H1 (cell line): ENCODE data around the gene TEX101. TPM values are rescaled to one million over a fixed set of nuclear protein-coding genes. Genes with fewer than 3 reads are reported as not detected.

Experiments
- CTCF ChIA-PET: fragments of 300-600 bp; sonication (Branson Sonifier 250); formaldehyde crosslinking; loops from one replicate; lab custom pipeline; 2021; ENCODE audit not compliant: partially characterized antibody; lab: Charles Lee
- POLR2A ChIA-PET: fragments of 300-600 bp; sonication (Branson Sonifier 250); formaldehyde crosslinking; loops from one replicate; lab custom pipeline; 2021; ENCODE audit warnings: inconsistent platforms; ENCODE audit not compliant: partially characterized antibody; lab: Charles Lee
- DNase-seq, 2 experiments: peaks; one replicate each; pipeline versions ENCODE4 v3.0.0 to v3.0.0-alpha.2; 2010 to 2022; ENCODE audit warnings: low spot score in 2 of 2, low read depth in 1 of 2, mixed read lengths in 1 of 2
- FAIRE-seq: peaks from 2 replicates; lab custom pipeline; 2011; peaks lifted over from hg19 to GRCh38; lab: Jason Lieb, UNC
- H2AFZ ChIP-seq: 2 replicates; pipeline ENCODE4 v1.8.1; 2012; ENCODE audit warnings: low read length, inconsistent platforms
- H2AK5ac ChIP-seq: 2 replicates; pipeline ENCODE4 v1.6.1; 2013; ENCODE audit warnings: low read depth, low read length
- H2BK120ac ChIP-seq: replicated peaks from 2 replicates; pipeline ENCODE3; 2013; ENCODE audit warnings: low read depth, low read length, inconsistent platforms
- H2BK12ac ChIP-seq: 2 replicates; pipeline ENCODE4 v1.6.1; 2013; ENCODE audit warnings: low read depth, low read length
- H2BK15ac ChIP-seq: 2 replicates; pipeline ENCODE4 v1.6.1; 2013; ENCODE audit warnings: low read length
- H2BK20ac ChIP-seq: 2 replicates; pipeline ENCODE4 v1.6.1; 2013; ENCODE audit warnings: low read length
- H2BK5ac ChIP-seq: 2 replicates; pipeline ENCODE4 v1.6.1; 2013; ENCODE audit warnings: low read depth, low read length
- H3K14ac ChIP-seq: 2 replicates; pipeline ENCODE4 v1.6.1; 2013; ENCODE audit warnings: inconsistent platforms; ENCODE audit not compliant: insufficient read length
- H3K18ac ChIP-seq: 2 replicates; pipeline ENCODE4 v1.6.1; 2013; ENCODE audit warnings: low read length; ENCODE audit errors: extremely low read depth
- H3K23ac ChIP-seq: 2 replicates; pipeline ENCODE4 v1.6.1; 2013; ENCODE audit warnings: inconsistent platforms; ENCODE audit not compliant: insufficient read length
- H3K23me2 ChIP-seq: 2 replicates; pipeline ENCODE4 v1.6.1; 2013; ENCODE audit warnings: low read depth, low read length
- H3K27ac ChIP-seq: 2 replicates; pipeline ENCODE4 v1.6.1; 2011; ENCODE audit warnings: low read depth, low read length, inconsistent platforms
- H3K27me3 ChIP-seq, 4 experiments: replicated peaks in 1 of 4; 1 replicate in 1 of 4; 2 replicates in 3 of 4; pipeline versions ENCODE4 v1.6.1 to v1.8.1; 2011 to 2013; ENCODE audit warnings: low read length in 3 of 4, mild to moderate bottlenecking in 3 of 4, inconsistent platforms in 2 of 4, mixed read lengths in 2 of 4, moderate library complexity in 1 of 4; ENCODE audit not compliant: control insufficient read depth in 3 of 4, insufficient read depth in 3 of 4; ENCODE audit errors: extremely low read depth in 1 of 4
- H3K36me3 ChIP-seq, 4 experiments: 2 replicates each; pipeline versions ENCODE4 v1.6.1 to v1.8.1; 2011 to 2013; ENCODE audit warnings: mild to moderate bottlenecking in 4 of 4, low read length in 3 of 4, moderate library complexity in 2 of 4, control low read depth in 1 of 4, inconsistent platforms in 1 of 4; ENCODE audit not compliant: insufficient read depth in 4 of 4, control insufficient read depth in 2 of 4
- H3K4ac ChIP-seq: replicated peaks from 2 replicates; pipeline ENCODE3; 2013; ENCODE audit warnings: low read length, low read depth, mixed read lengths, inconsistent platforms; ENCODE audit not compliant: insufficient read length
- H3K4me1 ChIP-seq, 4 experiments: replicated peaks in 1 of 4; 1 replicate in 1 of 4; 2 replicates in 3 of 4; pipeline versions ENCODE4 v1.6.1 to v1.8.1; 2011 to 2013; ENCODE audit warnings: low read length in 3 of 4, inconsistent platforms in 2 of 4, mixed read lengths in 1 of 4; ENCODE audit not compliant: insufficient read depth in 4 of 4, control insufficient read depth in 3 of 4
- H3K4me2 ChIP-seq, 2 experiments: 2 replicates each; pipeline versions ENCODE4 v1.6.1 to v1.8.1; 2011 to 2013; ENCODE audit warnings: low read depth in 2 of 2, low read length in 2 of 2, control low read depth in 1 of 2, inconsistent platforms in 1 of 2, mild to moderate bottlenecking in 1 of 2; ENCODE audit not compliant: insufficient read depth in 1 of 2
- H3K4me3 ChIP-seq, 4 experiments: fragments of 200-600, 300-600 bp in 1 of 4; sonication (generic), shearing (Covaris generic), sonication (Bioruptor Twin) in 1 of 4; 2 replicates each; pipeline versions ENCODE4 v1.5.1 to v1.8.1; 2011 to 2016; ENCODE audit warnings: low read length in 4 of 4, low read depth in 3 of 4, control low read depth in 2 of 4, inconsistent platforms in 2 of 4, mild to moderate bottlenecking in 2 of 4, mixed read lengths in 1 of 4, moderate library complexity in 1 of 4; ENCODE audit not compliant: insufficient read depth in 2 of 4; ENCODE audit errors: extremely low read depth in 1 of 4
- H3K56ac ChIP-seq: replicated peaks from 2 replicates; pipeline ENCODE3; 2013; ENCODE audit warnings: low read depth, mild to moderate bottlenecking, mixed read lengths, low read length, inconsistent platforms; ENCODE audit not compliant: insufficient read length
- H3K79me1 ChIP-seq: 2 replicates; pipeline ENCODE4 v1.6.1; 2013; ENCODE audit warnings: low read depth, low read length, control low read depth
- H3K79me2 ChIP-seq, 2 experiments: 2 replicates each; pipeline versions ENCODE4 v1.6.1 to v1.8.1; 2012 to 2013; ENCODE audit warnings: low read length in 2 of 2, mild to moderate bottlenecking in 2 of 2, inconsistent platforms in 1 of 2; ENCODE audit not compliant: insufficient read depth in 2 of 2, control insufficient read depth in 1 of 2
- H3K9ac ChIP-seq, 4 experiments: replicated peaks in 1 of 4; 1 replicate in 1 of 4; 2 replicates in 3 of 4; pipeline versions ENCODE4 v1.6.1 to v1.8.1; 2011 to 2013; ENCODE audit warnings: low read depth in 3 of 4, low read length in 3 of 4, control low read depth in 2 of 4, mild to moderate bottlenecking in 2 of 4, moderate library complexity in 2 of 4, inconsistent platforms in 1 of 4; ENCODE audit errors: extremely low read depth in 1 of 4
- H3K9me3 ChIP-seq, 2 experiments: 2 replicates each; pipeline versions ENCODE4 v1.6.1 to v1.8.1; 2012 to 2013; ENCODE audit warnings: mild to moderate bottlenecking in 2 of 2, moderate library complexity in 2 of 2, control low read depth in 1 of 2, inconsistent platforms in 1 of 2, low read depth in 1 of 2, low read length in 1 of 2, mixed read lengths in 1 of 2; ENCODE audit not compliant: insufficient read depth in 2 of 2
- H4K20me1 ChIP-seq, 2 experiments: replicated peaks in 1 of 2; 2 replicates each; pipeline versions ENCODE3 to v1.8.1; 2011 to 2013; ENCODE audit warnings: inconsistent platforms in 2 of 2, low read length in 2 of 2, mild to moderate bottlenecking in 1 of 2; ENCODE audit not compliant: insufficient read depth in 2 of 2, control insufficient read depth in 1 of 2
- H4K5ac ChIP-seq: 2 replicates; pipeline ENCODE4 v1.6.1; 2013; ENCODE audit warnings: low read length, low read depth, mixed read lengths, inconsistent platforms; ENCODE audit not compliant: insufficient read length
- H4K8ac ChIP-seq: 2 replicates; pipeline ENCODE4 v1.8.0; 2013; ENCODE audit warnings: mild to moderate bottlenecking, moderate library complexity, low read length, inconsistent platforms; ENCODE audit not compliant: insufficient read depth; ENCODE audit errors: extremely low read depth
- H4K91ac ChIP-seq: replicated peaks from 2 replicates; pipeline ENCODE3; 2013; ENCODE audit warnings: low read length, mixed read lengths, inconsistent platforms; ENCODE audit not compliant: insufficient read length
- BACH1 ChIP-seq: IDR thresholded peaks from 2 replicates; pipeline ENCODE4 v1.6.1; 2012; ENCODE audit warnings: low read length, improper control_type of control experiment
- BCL11A ChIP-seq, 2 experiments: IDR thresholded peaks; one replicate each; pipeline ENCODE4 v1.6.1; 2011; ENCODE audit warnings: low read depth in 2 of 2, low read length in 2 of 2, mild to moderate bottlenecking in 2 of 2
- CBX5 ChIP-seq: fragments of 300-800, 300-1000 bp; sonication (generic); IDR thresholded peaks from 2 replicates; pipeline ENCODE4 v1.7.1; 2016; ENCODE audit warnings: antibody characterized with exemption, low read length, low read depth
- FOSL1 ChIP-seq: IDR thresholded peaks from 2 replicates; pipeline ENCODE4 v1.6.1; 2011; ENCODE audit warnings: mild to moderate bottlenecking, low read depth, low read length, moderate library complexity; ENCODE audit not compliant: insufficient read depth
- JUND ChIP-seq: IDR thresholded peaks from 2 replicates; pipeline ENCODE4 v1.6.1; 2011; ENCODE audit warnings: mild to moderate bottlenecking, improper control_type of control experiment, low read length
- POLR2A ChIP-seq, 2 experiments: IDR thresholded peaks; 1 replicate in 1 of 2; 2 replicates in 1 of 2; pipeline ENCODE4 v1.6.1; 2011; ENCODE audit warnings: low read depth in 2 of 2, low read length in 2 of 2, mild to moderate bottlenecking in 2 of 2; ENCODE audit errors: control extremely low read depth in 1 of 2
- POLR2AphosphoS5 ChIP-seq: IDR thresholded peaks from 2 replicates; pipeline ENCODE4 v1.6.1; 2011; ENCODE audit warnings: low read depth, low read length
- POU5F1 ChIP-seq: IDR thresholded peaks from 2 replicates; pipeline ENCODE4 v1.6.1; 2011; ENCODE audit warnings: low read depth, mild to moderate bottlenecking, low read length, moderate library complexity
- RBBP5 ChIP-seq: IDR thresholded peaks from 2 replicates; pipeline ENCODE4 v1.7.1; 2012; ENCODE audit warnings: low read depth, mild to moderate bottlenecking, inconsistent platforms, low read length, moderate library complexity, borderline replicate concordance
- SP4 ChIP-seq: IDR thresholded peaks from 2 replicates; pipeline ENCODE4 v1.6.1; 2012; ENCODE audit warnings: low read length, inconsistent platforms
- SUZ12 ChIP-seq: fragments of 200-600 bp; sonication (generic); IDR thresholded peaks from 2 replicates; pipeline ENCODE4 v1.6.1; 2012; ENCODE audit warnings: mild to moderate bottlenecking, inconsistent platforms, low read length, moderate library complexity, mixed read lengths
- TCF12 ChIP-seq: IDR thresholded peaks from 2 replicates; pipeline ENCODE4 v1.6.1; 2011; ENCODE audit warnings: low read depth, mild to moderate bottlenecking, low read length
- YY1 ChIP-seq: IDR thresholded peaks from 2 replicates; pipeline ENCODE4 v1.6.1; 2011; ENCODE audit warnings: low read depth, mild to moderate bottlenecking, low read length
- ZNF274 ChIP-seq: IDR thresholded peaks from 2 replicates; pipeline ENCODE4 v1.7.0; 2012; ENCODE audit warnings: low read length, borderline replicate concordance; ENCODE audit errors: extremely low read depth
- WGBS, 2 experiments: shearing (Covaris generic) in 1 of 2; methylation state at CpG; one replicate each; pipeline versions ENCODE4 v1.1.6 to v1.1.7; 2013 to 2015; ENCODE audit warnings: low lambda C conversion rate in 2 of 2, mixed read lengths in 2 of 2, inconsistent platforms in 1 of 2, low coverage in 1 of 2, missing lambda C conversion rate in 1 of 2; ENCODE audit not compliant: insufficient replicate concordance in 2 of 2, insufficient coverage in 1 of 2, insufficient read length in 1 of 2; ENCODE audit errors: extremely low coverage in 1 of 2, missing lambda C conversion rate in 1 of 2; 5-methylcytosine and 5-hydroxymethylcytosine counted together
- polyA plus RNA-seq, 7 experiments: library from polyadenylated mRNA; depleted of rRNA in 3 of 7; stranded (reverse) in 5 of 7; unstranded in 2 of 7; fragments of >200 nt in 5 of 7; fragments of 200-250 nt in 2 of 7; gene quantifications; 1 replicate in 5 of 7; 2 replicates in 1 of 7; 4 replicates in 1 of 7; pipeline versions ENCODE4 v1.2.1 to v1.2.3, GENCODE V29; 2011 to 2013; ENCODE audit warnings: missing spikeins in 2 of 7, mixed read lengths in 2 of 7
- total RNA-seq: library from RNA; stranded (reverse); fragmentation: NEBNext Ultra II Directional; extraction: Animal tissue kit (Norgen Biotek cat#: 25700); gene quantifications from 2 replicates; pipeline ENCODE4 v1.2.1, GENCODE V29; 2021
- TF ChIP-seq, protein P1 (sequence below): IDR thresholded peaks from 2 replicates; pipeline ENCODE4 v1.6.1; 2011; ENCODE audit warnings: low read depth, mild to moderate bottlenecking, low read length; ENCODE audit not compliant: insufficient read depth

TEX101 gene
- total and polyA plus RNA-seq, 2 of the 8 experiments (the other 6 are each of a cell fraction or from before 2014, with no cell fraction given): 0.12 TPM; not detected in 1

GRCh38 chr19:43462383-43462782, 47.7 kb downstream of the TEX101 start:
- no peak overlapping the region for H4K5ac ChIP-seq
- DNase-seq: no peak
- H4K91ac ChIP-seq: no peak overlapping the region
- H2BK12ac ChIP-seq: no peak overlapping the region
- no peaks in the 10 kb centered on the region for H3K9me3 ChIP-seq
- H3K4me3 ChIP-seq: peak overlapping the region; percentile 42 to 81 (median 70); a peak in 7 of 8 replicates
- ChIA-PET POLR2A (interaction anchor here (1.4 to 4.4 kb wide), 4 partner anchors 12 to 58 kb away, joined by 4 to 23 read pairs (median 4); no protein-coding TSS in a partner anchor), CTCF (interaction anchor here (1.8 to 4.9 kb wide), 3 partner anchors 15 to 57 kb away, joined by 6 to 33 read pairs (median 6); partner anchors contain the start of gene PHLDB3)
- H3K23ac ChIP-seq: no peak overlapping the region
- no peak overlapping the region for H2AFZ ChIP-seq
- H3K4me2 ChIP-seq: peak overlapping the region; percentile 87 to 94
- H3K36me3 ChIP-seq: no peaks in the 10 kb centered on the region
- H4K8ac ChIP-seq: no peak overlapping the region
- H3K27me3 ChIP-seq: peaks cover 0 to 25% (median 15%) of the 10 kb centered on the region in 4 experiments; a peak in 6 of 7 replicates
- no peaks in the 10 kb centered on the region for H3K79me1 ChIP-seq
- H2BK5ac ChIP-seq: no peak overlapping the region
- H2BK15ac ChIP-seq: no peak overlapping the region
- WGBS, 2 experiments: 82% methylated on average over 7 of the region's 7 CpGs; no CpG with 5 or more reads in 1 of the 2 experiments
- H3K4me1 ChIP-seq: peaks cover 0 to 8% (median 3%) of the 10 kb centered on the region in 4 experiments; a peak in 4 of 7 replicates
- no peaks in the 10 kb centered on the region for H4K20me1 ChIP-seq
- H2BK120ac ChIP-seq: no peak overlapping the region
- no peak overlapping the region for H3K14ac ChIP-seq
- H3K18ac ChIP-seq: no peak overlapping the region
- no peak overlapping the region for H2AK5ac ChIP-seq
- FAIRE-seq: no peak
- H3K23me2 ChIP-seq: peaks cover 13% of the 10 kb centered on the region
- no peak overlapping the region for H3K4ac ChIP-seq
- no peak overlapping the region for H2BK20ac ChIP-seq
- H3K79me2 ChIP-seq: no peaks in the 10 kb centered on the region
- H3K27ac ChIP-seq: no peak overlapping the region
- no peak overlapping the region for H3K56ac ChIP-seq
- peak overlapping the region in 1 of 4 experiments; percentile 78; a peak in 2 of 7 replicates for H3K9ac ChIP-seq
- TF ChIP-seq JUND: no peak
- TF ChIP-seq POLR2A (IDR thresholded peaks at IDR 0.05; ENCODE audit: control extremely low read depth in 1 of 2, low read depth in 2 of 2, low read length in 2 of 2): no peak
- no peak for TF ChIP-seq POU5F1
- no peak for TF ChIP-seq BACH1
- no peak for TF ChIP-seq BCL11A (IDR thresholded peaks at IDR 0.05; ENCODE audit: low read depth in 2 of 2, low read length in 2 of 2)
- no peak for TF ChIP-seq ZNF274
- TF ChIP-seq TCF12: no peak
- no peak for TF ChIP-seq CBX5
- no peak for TF ChIP-seq SP4
- TF ChIP-seq RBBP5: no peak
- TF ChIP-seq, protein P1, sequence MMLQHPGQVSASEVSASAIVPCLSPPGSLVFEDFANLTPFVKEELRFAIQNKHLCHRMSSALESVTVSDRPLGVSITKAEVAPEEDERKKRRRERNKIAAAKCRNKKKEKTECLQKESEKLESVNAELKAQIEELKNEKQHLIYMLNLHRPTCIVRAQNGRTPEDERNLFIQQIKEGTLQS: no peak
- no peak for TF ChIP-seq POLR2AphosphoS5
- no peak for TF ChIP-seq YY1
- TF ChIP-seq SUZ12: no peak
- TF ChIP-seq FOSL1: no peak
